Loucy (cell line): ENCODE data around the gene KCNK7.

ENCODE experiments used
- H2AFZ ChIP-seq: fragments of 200-600 bp; sonication (generic); 2 replicates; pipeline ENCODE4 v1.6.0; 2016; ENCODE audit warnings: antibody characterized with exemption, mild to moderate bottlenecking, low read length, moderate library complexity
- H3F3A ChIP-seq: fragments of 200-600 bp; 2 replicates; pipeline ENCODE4 v1.6.0; 2016; ENCODE audit warnings: antibody characterized with exemption, low read depth, mild to moderate bottlenecking
- H3K27me3 ChIP-seq: fragments of 200-600 bp; sonication (generic); 2 replicates; pipeline ENCODE4 v1.6.1; 2014; ENCODE audit warnings: low read length, mild to moderate bottlenecking; ENCODE audit not compliant: insufficient read depth, poor library complexity, severe bottlenecking
- H3K36me3 ChIP-seq: fragments of 200-600 bp; sonication (generic); 2 replicates; pipeline ENCODE4 v1.6.1; 2016; ENCODE audit warnings: low read length; ENCODE audit not compliant: insufficient read depth
- H3K4me1 ChIP-seq: fragments of 200-600 bp; sonication (generic); 2 replicates; pipeline ENCODE4 v1.5.1; 2014; ENCODE audit warnings: low read length, mild to moderate bottlenecking; ENCODE audit not compliant: insufficient read depth, poor library complexity, severe bottlenecking
- H3K4me2 ChIP-seq: fragments of 200-600 bp; sonication (generic); 2 replicates; pipeline ENCODE4 v1.6.0; 2014; ENCODE audit warnings: antibody characterized with exemption, low read length, low read depth, mild to moderate bottlenecking; ENCODE audit not compliant: poor library complexity, severe bottlenecking
- H3K4me3 ChIP-seq: fragments of 200-600 bp; sonication (generic); 2 replicates; pipeline ENCODE4 v1.5.1; 2014; ENCODE audit warnings: low read length, mild to moderate bottlenecking, mixed read lengths; ENCODE audit not compliant: poor library complexity, severe bottlenecking
- H3K79me2 ChIP-seq: fragments of 200-600 bp; sonication (generic); 2 replicates; pipeline ENCODE4 v1.6.1; 2014; ENCODE audit warnings: low read length; ENCODE audit not compliant: insufficient read depth
- H3K9ac ChIP-seq: fragments of 200-600 bp; sonication (generic); 2 replicates; pipeline ENCODE4 v1.6.0; 2014; ENCODE audit warnings: mild to moderate bottlenecking, low read depth, low read length, moderate library complexity; ENCODE audit not compliant: poor library complexity, severe bottlenecking
- H3K9me2 ChIP-seq: fragments of 200-600 bp; sonication (generic); replicated peaks from 2 replicates; pipeline ENCODE4 v1.6.1; 2016; ENCODE audit warnings: low read depth, low read length, mixed read lengths
- H3K9me3 ChIP-seq: fragments of 200-600 bp; sonication (generic); 2 replicates; pipeline ENCODE4 v1.6.1; 2014; ENCODE audit warnings: mild to moderate bottlenecking, antibody characterized with exemption, low read length, low read depth; ENCODE audit not compliant: insufficient read depth
- H4K20me1 ChIP-seq: fragments of 200-600 bp; sonication (generic); 2 replicates; pipeline ENCODE4 v1.6.0; 2014; ENCODE audit warnings: antibody characterized with exemption, low read length, mild to moderate bottlenecking; ENCODE audit not compliant: insufficient read depth, poor library complexity, severe bottlenecking
- EZH2phosphoT487 ChIP-seq: fragments of 200-600 bp; IDR thresholded peaks from 2 replicates; pipeline ENCODE4 v1.6.1; 2018; ENCODE audit warnings: antibody characterized with exemption, mild to moderate bottlenecking, moderate library complexity, borderline replicate concordance
- TF ChIP-seq, protein P1 (sequence below): fragments of 200-600 bp; sonication (generic); conservative IDR thresholded peaks from 2 replicates; pipeline ENCODE4 v1.5.1; 2014; ENCODE audit warnings: mild to moderate bottlenecking, antibody characterized with exemption, low read length

Gene KCNK7

GRCh38 chr11:65589444-65590239, 6.0 kb downstream of the KCNK7 start:
- Histone ChIP-seq H3K79me2 (no peaks in the 10 kb centered on the region), H2AFZ (no peak overlapping the region), H3K4me1 (peaks cover 20% of the 10 kb centered on the region), H3F3A (no peaks in the 10 kb centered on the region), H3K27me3 (no peaks in the 10 kb centered on the region), H3K9ac (peak overlapping the region; percentile 55), H3K4me2 (peak overlapping the region; percentile 46), H3K4me3 (no peak overlapping the region), H4K20me1 (peaks cover 2% of the 10 kb centered on the region), H3K36me3 (no peaks in the 10 kb centered on the region), H3K9me3 (no peaks in the 10 kb centered on the region), H3K9me2 (no peaks in the 10 kb centered on the region)
- TF ChIP-seq, protein P1, sequence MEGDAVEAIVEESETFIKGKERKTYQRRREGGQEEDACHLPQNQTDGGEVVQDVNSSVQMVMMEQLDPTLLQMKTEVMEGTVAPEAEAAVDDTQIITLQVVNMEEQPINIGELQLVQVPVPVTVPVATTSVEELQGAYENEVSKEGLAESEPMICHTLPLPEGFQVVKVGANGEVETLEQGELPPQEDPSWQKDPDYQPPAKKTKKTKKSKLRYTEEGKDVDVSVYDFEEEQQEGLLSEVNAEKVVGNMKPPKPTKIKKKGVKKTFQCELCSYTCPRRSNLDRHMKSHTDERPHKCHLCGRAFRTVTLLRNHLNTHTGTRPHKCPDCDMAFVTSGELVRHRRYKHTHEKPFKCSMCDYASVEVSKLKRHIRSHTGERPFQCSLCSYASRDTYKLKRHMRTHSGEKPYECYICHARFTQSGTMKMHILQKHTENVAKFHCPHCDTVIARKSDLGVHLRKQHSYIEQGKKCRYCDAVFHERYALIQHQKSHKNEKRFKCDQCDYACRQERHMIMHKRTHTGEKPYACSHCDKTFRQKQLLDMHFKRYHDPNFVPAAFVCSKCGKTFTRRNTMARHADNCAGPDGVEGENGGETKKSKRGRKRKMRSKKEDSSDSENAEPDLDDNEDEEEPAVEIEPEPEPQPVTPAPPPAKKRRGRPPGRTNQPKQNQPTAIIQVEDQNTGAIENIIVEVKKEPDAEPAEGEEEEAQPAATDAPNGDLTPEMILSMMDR, result no peak
- no peak for TF ChIP-seq EZH2phosphoT487

DNA sequence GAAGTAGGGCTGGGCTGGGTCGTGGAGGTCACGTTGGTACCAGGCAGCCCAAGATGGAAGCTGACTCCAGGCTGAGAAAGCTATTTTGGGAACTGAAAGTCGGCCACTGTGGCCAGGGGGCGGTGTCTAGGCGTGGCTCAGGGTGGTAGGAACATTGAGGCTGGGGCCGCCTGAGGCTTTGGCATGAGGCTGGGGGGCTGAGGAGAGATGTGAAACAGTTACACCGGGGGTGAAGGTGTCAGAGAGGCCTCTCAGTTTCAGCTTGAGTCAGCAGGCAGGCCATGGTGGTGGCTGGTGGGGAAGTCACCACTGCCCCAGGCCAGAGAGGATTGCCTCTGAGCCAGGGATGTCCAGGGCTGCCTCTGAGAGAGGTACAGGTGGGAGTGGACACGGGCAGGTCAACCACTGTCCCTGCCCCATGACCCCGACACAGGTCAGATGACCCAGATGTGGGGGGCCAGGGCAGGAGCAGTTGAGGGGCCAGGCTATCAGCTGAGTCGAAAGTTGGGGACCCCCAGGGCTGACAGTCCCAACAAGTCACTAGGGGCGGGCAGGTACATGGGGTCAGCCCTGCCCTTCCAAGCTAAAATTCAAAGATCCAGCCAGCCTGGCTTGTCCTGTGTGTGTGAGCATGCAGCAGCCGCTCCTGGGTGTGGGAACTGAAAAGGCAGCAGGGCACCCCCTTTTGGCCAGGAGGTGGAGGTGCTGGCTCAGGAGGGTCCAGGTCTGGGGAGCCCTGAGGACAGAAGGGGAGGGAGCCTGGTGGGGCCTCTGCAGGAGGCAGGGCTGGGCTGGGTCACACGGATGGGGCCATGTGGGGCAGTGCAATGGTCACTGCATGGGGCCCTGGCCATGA, 7.2 kb downstream of the KCNK7 start:
- H3K9me2 ChIP-seq, result no peaks in the 10 kb centered on the region
- H3K36me3 ChIP-seq, result no peaks in the 10 kb centered on the region
- H4K20me1 ChIP-seq, result peaks cover 2% of the 10 kb centered on the region
- TF ChIP-seq, protein P1, result peak; percentile 82
- TF ChIP-seq EZH2phosphoT487, result no peak
- no peak overlapping the region for H3K4me3 ChIP-seq
- no peaks in the 10 kb centered on the region for H3K27me3 ChIP-seq
- peak overlapping the region; percentile 55 for H3K9ac ChIP-seq
- H3K79me2 ChIP-seq, result no peaks in the 10 kb centered on the region
- H2AFZ ChIP-seq, result no peak overlapping the region
- H3K4me2 ChIP-seq, result peak overlapping the region; percentile 38
- no peaks in the 10 kb centered on the region for H3K9me3 ChIP-seq
- H3K4me1 ChIP-seq, result peaks cover 20% of the 10 kb centered on the region
- no peaks in the 10 kb centered on the region for H3F3A ChIP-seq

DNA sequence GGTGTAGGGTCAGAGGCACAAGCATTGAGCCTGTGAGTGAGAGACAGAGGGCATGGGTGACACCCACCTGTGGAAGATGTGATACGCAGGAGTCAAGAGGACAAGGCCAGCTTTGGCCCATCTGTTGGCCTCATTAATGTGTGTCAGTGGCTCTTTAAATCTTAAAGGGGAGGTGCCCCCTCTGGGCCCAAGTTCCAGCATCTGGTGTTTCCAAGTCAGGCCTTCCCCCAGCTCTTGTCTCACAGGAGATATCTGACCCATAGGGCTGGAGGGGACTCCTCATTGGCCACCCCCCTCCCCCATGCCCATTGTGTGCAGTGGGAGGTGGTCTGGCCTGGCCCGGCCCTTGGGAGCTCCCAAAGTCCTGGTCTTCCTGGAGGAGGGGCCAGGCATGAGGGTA, 8.9 kb downstream of the KCNK7 start:
- peaks cover 20% of the 10 kb centered on the region for H3K4me1 ChIP-seq
- H3K4me3 ChIP-seq, result no peak overlapping the region
- H3K4me2 ChIP-seq, result no peak overlapping the region
- no peaks in the 10 kb centered on the region for H3K79me2 ChIP-seq
- H3F3A ChIP-seq, result no peaks in the 10 kb centered on the region
- no peak overlapping the region for H3K9ac ChIP-seq
- H3K9me3 ChIP-seq, result no peaks in the 10 kb centered on the region
- H3K27me3 ChIP-seq, result no peaks in the 10 kb centered on the region
- peaks cover 2% of the 10 kb centered on the region for H4K20me1 ChIP-seq
- no peaks in the 10 kb centered on the region for H3K9me2 ChIP-seq
- TF ChIP-seq, protein P1, result no peak
- no peak for TF ChIP-seq EZH2phosphoT487
- H3K36me3 ChIP-seq, result no peaks in the 10 kb centered on the region
- H2AFZ ChIP-seq, result no peak overlapping the region
